ENCODE results near the gene VAC14.

The VAC14 gene

DNA sequence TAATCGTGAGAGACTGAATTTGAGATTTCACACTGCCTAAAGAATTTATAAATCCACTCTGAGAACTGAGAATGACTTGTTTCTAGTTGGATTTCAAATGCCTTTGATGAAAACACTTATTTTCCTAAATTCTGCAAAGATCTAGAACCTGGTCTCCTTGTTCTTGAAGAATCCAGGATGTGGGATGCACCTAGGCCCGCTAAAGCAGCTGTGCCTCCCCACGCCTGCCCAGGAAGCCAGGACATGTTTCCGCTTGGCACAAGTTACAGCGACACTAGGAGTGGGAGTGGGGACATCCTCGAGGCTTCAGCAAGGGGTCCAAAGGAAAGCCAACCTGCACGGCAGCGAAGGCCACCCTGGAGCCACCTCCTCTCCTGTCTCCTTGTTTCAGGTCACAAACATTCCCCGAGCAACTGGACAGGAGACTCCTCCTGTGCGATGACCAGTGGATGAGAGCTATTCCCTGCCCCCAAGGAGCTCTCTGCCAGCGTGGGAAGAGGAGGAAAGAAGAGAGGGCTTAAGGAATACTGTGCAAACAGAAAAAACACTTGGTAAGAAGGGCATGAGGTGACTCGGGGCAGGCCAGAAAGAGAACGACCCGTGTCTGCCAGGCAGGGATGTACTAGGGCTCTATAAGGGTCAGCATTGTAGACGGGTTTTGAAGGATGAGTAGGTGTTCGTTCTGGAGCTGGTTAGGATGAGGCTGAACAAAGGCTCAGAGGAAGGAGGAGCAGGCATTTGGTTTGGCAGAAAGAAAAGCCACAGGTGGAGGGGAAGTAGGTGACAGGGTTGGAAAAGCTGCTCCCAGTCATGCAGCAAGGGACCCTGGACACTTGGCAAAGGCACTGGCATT, 11.1 kb downstream of the VAC14 start:
- H3K27ac ChIP-seq (ENCODE audit: low read depth, low read length) = no peak overlapping the region
- no peaks in the 10 kb centered on the region for H3K27me3 ChIP-seq (ENCODE audit: insufficient read depth, low read length, poor library complexity)
- H3K79me1 ChIP-seq (ENCODE audit: low read length) = peaks cover 30% of the 10 kb centered on the region
- H3K79me2 ChIP-seq (ENCODE audit: control insufficient read depth, insufficient read depth, low read length) = peaks cover 19% of the 10 kb centered on the region
- H2BK15ac ChIP-seq (replicated peaks; ENCODE audit: low read depth) = no peak overlapping the region
- H4K8ac ChIP-seq (ENCODE audit: low read depth, low read length) = no peak overlapping the region
- H3K4me2 ChIP-seq (ENCODE audit: low read length) = no peak overlapping the region
- no peak overlapping the region for H3K23ac ChIP-seq (ENCODE audit: low read length)
- H3K4ac ChIP-seq (ENCODE audit: low read depth, low read length) = no peak overlapping the region
- no peak overlapping the region for H3K4me3 ChIP-seq (ENCODE audit: low read length)
- no CpG with 5 or more reads among the region's 16 CpGs for WGBS (ENCODE audit: extremely low coverage, insufficient coverage, low lambda C conversion rate)
- no peak overlapping the region for H3K56ac ChIP-seq (ENCODE audit: low read length)
- no peak overlapping the region for H2AK5ac ChIP-seq (ENCODE audit: low read length)
- no peak for DNase-seq
- peaks cover 2% of the 10 kb centered on the region for H3K36me3 ChIP-seq (ENCODE audit: control insufficient read depth, insufficient read depth, low read length)
- H2BK5ac ChIP-seq (ENCODE audit: low read length) = no peak overlapping the region
- H3K18ac ChIP-seq (ENCODE audit: low read length) = no peak overlapping the region
- no peak overlapping the region for H3K9ac ChIP-seq (ENCODE audit: low read length)
- H4K5ac ChIP-seq (ENCODE audit: low read length) = no peak overlapping the region
- H3K4me1 ChIP-seq (ENCODE audit: control insufficient read depth, low read depth, low read length) = no peaks in the 10 kb centered on the region
- no peak overlapping the region for H2BK120ac ChIP-seq (ENCODE audit: low read depth, low read length)

DNA sequence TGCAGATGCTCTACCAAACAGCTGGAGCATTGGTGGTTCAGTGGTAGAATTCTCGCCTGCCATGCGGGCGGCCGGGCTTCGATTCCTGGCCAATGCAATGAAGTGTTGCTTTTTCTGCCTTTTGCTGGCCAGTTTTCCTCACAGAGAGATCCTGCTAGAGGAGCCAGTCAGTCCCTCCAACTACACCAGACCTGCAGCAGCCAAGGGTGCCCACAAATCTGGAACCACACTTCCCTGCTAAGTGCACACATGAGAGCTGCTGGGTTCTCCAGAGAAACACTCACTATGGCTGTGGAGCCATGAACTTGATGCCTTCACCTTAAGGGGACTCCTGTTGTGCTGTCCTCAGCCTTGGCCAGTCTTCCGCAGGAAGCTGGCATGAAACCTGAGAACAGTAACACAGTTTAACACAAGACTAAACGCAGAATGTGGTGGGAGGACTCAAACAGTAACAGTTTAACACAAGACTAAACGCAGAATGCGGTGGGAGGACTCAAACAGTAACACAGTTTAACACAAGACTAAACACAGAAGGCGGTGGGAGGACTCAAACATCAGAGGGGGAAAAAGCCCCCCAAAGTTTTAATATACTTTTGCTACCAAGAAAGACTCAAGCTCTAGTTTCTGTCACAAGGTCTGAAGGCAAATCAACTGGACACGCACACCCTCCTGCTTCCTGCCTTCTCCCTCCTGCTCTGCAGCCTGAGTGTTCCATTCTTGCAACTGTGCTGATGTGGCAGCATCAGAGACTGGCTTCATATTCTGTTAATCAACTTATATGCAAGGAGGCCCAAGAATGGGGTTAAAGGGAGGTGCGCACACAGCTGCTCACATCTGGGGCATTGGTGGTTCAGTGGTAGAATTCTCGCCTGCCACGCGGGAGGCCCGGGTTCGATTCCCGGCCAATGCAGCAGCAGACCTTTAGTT, 12.0 kb downstream of the VAC14 start:
- WGBS (ENCODE audit: extremely low coverage, insufficient coverage, low lambda C conversion rate) = no CpG with 5 or more reads among the region's 18 CpGs
- H2AK5ac ChIP-seq (ENCODE audit: low read length) = no peak overlapping the region
- H3K27me3 ChIP-seq (ENCODE audit: insufficient read depth, low read length, poor library complexity) = no peaks in the 10 kb centered on the region
- no peak overlapping the region for H3K23ac ChIP-seq (ENCODE audit: low read length)
- no peak for DNase-seq
- no peak overlapping the region for H3K56ac ChIP-seq (ENCODE audit: low read length)
- H4K8ac ChIP-seq (ENCODE audit: low read depth, low read length) = no peak overlapping the region
- H3K4me3 ChIP-seq (ENCODE audit: low read length) = no peak overlapping the region
- H4K5ac ChIP-seq (ENCODE audit: low read length) = no peak overlapping the region
- H2BK5ac ChIP-seq (ENCODE audit: low read length) = no peak overlapping the region
- no peak overlapping the region for H3K4ac ChIP-seq (ENCODE audit: low read depth, low read length)
- H3K9ac ChIP-seq (ENCODE audit: low read length) = no peak overlapping the region
- no peak overlapping the region for H2BK120ac ChIP-seq (ENCODE audit: low read depth, low read length)
- peaks cover 18% of the 10 kb centered on the region for H3K79me2 ChIP-seq (ENCODE audit: control insufficient read depth, insufficient read depth, low read length)
- no peak overlapping the region for H3K18ac ChIP-seq (ENCODE audit: low read length)
- no peaks in the 10 kb centered on the region for H3K4me1 ChIP-seq (ENCODE audit: control insufficient read depth, low read depth, low read length)
- H2BK15ac ChIP-seq (replicated peaks; ENCODE audit: low read depth) = no peak overlapping the region
- H3K27ac ChIP-seq (ENCODE audit: low read depth, low read length) = no peak overlapping the region
- H3K4me2 ChIP-seq (ENCODE audit: low read length) = no peak overlapping the region
- peaks cover 2% of the 10 kb centered on the region for H3K36me3 ChIP-seq (ENCODE audit: control insufficient read depth, insufficient read depth, low read length)
- H3K79me1 ChIP-seq (ENCODE audit: low read length) = peaks cover 30% of the 10 kb centered on the region

DNA sequence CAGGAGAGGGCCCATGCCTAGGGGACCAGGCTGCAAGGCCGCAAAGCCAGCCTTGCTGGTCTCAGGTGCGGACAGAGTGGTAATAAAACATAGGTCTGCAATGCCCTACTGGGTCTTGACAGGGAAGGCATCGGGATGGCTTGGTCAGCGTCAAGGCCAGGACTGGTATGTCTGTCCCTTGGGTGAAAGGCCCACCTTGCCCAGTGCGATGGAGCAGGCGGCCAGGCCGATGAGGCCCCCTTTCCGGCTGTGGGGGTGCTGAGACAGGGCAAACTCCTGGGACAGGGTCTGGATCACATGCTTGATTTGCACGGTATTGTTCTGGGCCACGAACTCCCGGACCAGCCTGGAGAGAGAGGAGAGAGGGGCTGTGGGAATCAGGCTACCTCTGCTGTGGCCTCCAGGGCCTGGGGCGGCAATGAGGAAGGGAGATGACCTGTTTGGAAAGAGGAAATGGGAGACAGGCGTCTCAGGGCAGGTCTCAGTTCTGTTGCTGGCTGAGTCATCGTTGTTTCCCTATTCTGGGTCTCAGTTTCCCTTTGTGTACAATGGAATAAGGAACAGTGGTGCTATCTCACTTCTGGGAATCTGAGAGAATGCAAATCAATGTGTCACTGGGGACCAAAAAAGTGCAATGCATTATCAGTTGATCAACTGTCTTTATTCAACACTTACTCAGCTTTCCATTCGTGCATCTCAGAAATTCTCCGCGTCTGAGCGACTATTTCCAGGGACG, 14.8 kb downstream of the VAC14 start:
- no peak overlapping the region for H3K56ac ChIP-seq (ENCODE audit: low read length)
- peaks cover 9% of the 10 kb centered on the region for H3K36me3 ChIP-seq (ENCODE audit: control insufficient read depth, insufficient read depth, low read length)
- H4K5ac ChIP-seq (ENCODE audit: low read length) = no peak overlapping the region
- H3K23ac ChIP-seq (ENCODE audit: low read length) = no peak overlapping the region
- no peak for DNase-seq
- H3K79me1 ChIP-seq (ENCODE audit: low read length) = peaks cover 18% of the 10 kb centered on the region
- no peak overlapping the region for H3K4ac ChIP-seq (ENCODE audit: low read depth, low read length)
- H2BK15ac ChIP-seq (replicated peaks; ENCODE audit: low read depth) = no peak overlapping the region
- H3K18ac ChIP-seq (ENCODE audit: low read length) = no peak overlapping the region
- no peak overlapping the region for H4K8ac ChIP-seq (ENCODE audit: low read depth, low read length)
- H2BK5ac ChIP-seq (ENCODE audit: low read length) = no peak overlapping the region
- H3K4me3 ChIP-seq (ENCODE audit: low read length) = no peak overlapping the region
- H3K79me2 ChIP-seq (ENCODE audit: control insufficient read depth, insufficient read depth, low read length) = peaks cover 3% of the 10 kb centered on the region
- no CpG with 5 or more reads among the region's 19 CpGs for WGBS (ENCODE audit: extremely low coverage, insufficient coverage, low lambda C conversion rate)
- no peak overlapping the region for H3K4me2 ChIP-seq (ENCODE audit: low read length)
- H3K27me3 ChIP-seq (ENCODE audit: insufficient read depth, low read length, poor library complexity) = no peaks in the 10 kb centered on the region
- no peak overlapping the region for H2AK5ac ChIP-seq (ENCODE audit: low read length)
- no peaks in the 10 kb centered on the region for H3K4me1 ChIP-seq (ENCODE audit: control insufficient read depth, low read depth, low read length)
- no peak overlapping the region for H3K27ac ChIP-seq (ENCODE audit: low read depth, low read length)
- no peak overlapping the region for H3K9ac ChIP-seq (ENCODE audit: low read length)
- no peak overlapping the region for H2BK120ac ChIP-seq (ENCODE audit: low read depth, low read length)

DNA sequence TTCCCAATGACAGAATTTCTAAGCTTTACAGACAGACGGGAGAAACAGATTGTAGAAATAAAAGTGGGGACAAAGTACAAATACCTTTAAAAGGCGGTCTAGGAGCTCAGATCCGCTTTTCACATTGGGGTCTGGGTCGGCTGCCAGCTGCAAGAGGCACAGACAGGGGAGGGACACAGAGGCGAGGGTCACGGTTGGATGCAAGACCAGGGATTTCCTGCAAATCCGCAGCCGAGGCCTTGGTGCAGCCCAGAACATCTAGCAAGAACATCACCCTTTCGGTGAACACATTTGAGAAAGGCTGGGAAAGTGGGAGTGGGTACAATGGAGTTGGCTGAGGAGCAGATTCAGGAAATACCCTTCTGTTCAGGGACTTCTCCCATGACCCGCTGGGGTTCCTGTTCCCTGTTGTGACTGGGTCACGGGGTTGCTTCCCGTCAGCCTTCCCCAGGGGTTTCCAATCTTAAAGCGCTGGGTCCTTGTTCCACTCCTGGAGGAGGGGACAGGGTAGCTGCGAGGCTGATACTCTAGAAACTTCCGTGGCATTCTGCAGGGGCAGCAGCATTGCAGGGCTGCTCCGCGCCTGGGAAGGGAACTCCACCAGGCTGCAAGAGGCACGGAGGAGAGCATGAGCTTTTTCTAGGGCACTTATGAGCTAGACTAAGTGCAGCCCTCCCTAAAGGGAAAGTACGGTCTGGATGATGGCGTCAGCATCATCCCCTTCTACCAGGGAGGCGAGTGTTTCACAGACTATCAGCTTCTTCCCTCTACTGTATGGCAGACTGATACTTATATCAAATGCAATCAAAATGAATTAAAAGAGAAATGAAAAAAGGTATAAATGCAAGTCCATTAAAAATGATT, 16.0 kb downstream of the VAC14 start:
- H3K23ac ChIP-seq (ENCODE audit: low read length) = no peak overlapping the region
- no peak overlapping the region for H3K4ac ChIP-seq (ENCODE audit: low read depth, low read length)
- no CpG with 5 or more reads among the region's 21 CpGs for WGBS (ENCODE audit: extremely low coverage, insufficient coverage, low lambda C conversion rate)
- H3K27ac ChIP-seq (ENCODE audit: low read depth, low read length) = no peak overlapping the region
- H3K18ac ChIP-seq (ENCODE audit: low read length) = no peak overlapping the region
- DNase-seq = no peak
- no peak overlapping the region for H2AK5ac ChIP-seq (ENCODE audit: low read length)
- H3K36me3 ChIP-seq (ENCODE audit: control insufficient read depth, insufficient read depth, low read length) = peaks cover 9% of the 10 kb centered on the region
- H3K4me1 ChIP-seq (ENCODE audit: control insufficient read depth, low read depth, low read length) = no peaks in the 10 kb centered on the region
- H3K56ac ChIP-seq (ENCODE audit: low read length) = no peak overlapping the region
- no peak overlapping the region for H4K8ac ChIP-seq (ENCODE audit: low read depth, low read length)
- no peak overlapping the region for H3K9ac ChIP-seq (ENCODE audit: low read length)
- H2BK5ac ChIP-seq (ENCODE audit: low read length) = no peak overlapping the region
- H3K4me3 ChIP-seq (ENCODE audit: low read length) = no peak overlapping the region
- H3K79me1 ChIP-seq (ENCODE audit: low read length) = peaks cover 9% of the 10 kb centered on the region
- H3K4me2 ChIP-seq (ENCODE audit: low read length) = no peak overlapping the region
- H3K79me2 ChIP-seq (ENCODE audit: control insufficient read depth, insufficient read depth, low read length) = no peaks in the 10 kb centered on the region
- H4K5ac ChIP-seq (ENCODE audit: low read length) = no peak overlapping the region
- no peaks in the 10 kb centered on the region for H3K27me3 ChIP-seq (ENCODE audit: insufficient read depth, low read length, poor library complexity)
- H2BK15ac ChIP-seq (replicated peaks; ENCODE audit: low read depth) = no peak overlapping the region
- H2BK120ac ChIP-seq (ENCODE audit: low read depth, low read length) = no peak overlapping the region

DNA sequence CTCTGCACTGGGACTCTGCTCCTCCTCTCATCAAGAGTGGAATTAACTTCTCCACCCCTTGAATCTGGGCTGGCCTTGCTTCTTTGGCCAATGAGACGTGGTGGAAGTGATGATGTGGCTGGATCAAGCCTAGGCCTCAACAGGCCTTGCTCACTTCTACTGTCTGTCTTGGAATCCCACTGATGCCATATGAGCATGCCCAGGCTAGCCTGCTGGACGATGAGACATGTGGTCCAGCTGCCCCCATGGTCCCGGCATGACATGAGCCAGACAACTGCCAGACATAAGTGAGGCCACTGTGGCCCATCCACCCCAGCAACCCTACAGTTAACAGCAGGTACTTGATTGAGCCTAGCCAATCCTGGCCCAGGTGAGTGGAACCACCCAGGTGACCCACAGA, 18.7 kb downstream of the VAC14 start:
- WGBS (ENCODE audit: extremely low coverage, insufficient coverage, low lambda C conversion rate) = no CpG with 5 or more reads among the region's 3 CpGs
- Histone ChIP-seq H2BK5ac (ENCODE audit: low read length) (no peak overlapping the region), H3K9ac (ENCODE audit: low read length) (no peak overlapping the region), H3K23ac (ENCODE audit: low read length) (no peak overlapping the region), H3K27ac (ENCODE audit: low read depth, low read length) (no peak overlapping the region), H3K4me2 (ENCODE audit: low read length) (no peak overlapping the region), H4K5ac (ENCODE audit: low read length) (no peak overlapping the region), H3K79me1 (ENCODE audit: low read length) (peaks cover under 1% of the 10 kb centered on the region), H3K27me3 (ENCODE audit: insufficient read depth, low read length, poor library complexity) (no peaks in the 10 kb centered on the region), H3K18ac (ENCODE audit: low read length) (no peak overlapping the region), H2BK120ac (ENCODE audit: low read depth, low read length) (no peak overlapping the region), H3K4me3 (ENCODE audit: low read length) (no peak overlapping the region), H3K56ac (ENCODE audit: low read length) (no peak overlapping the region), H3K4ac (ENCODE audit: low read depth, low read length) (no peak overlapping the region), H3K36me3 (ENCODE audit: control insufficient read depth, insufficient read depth, low read length) (peaks cover 7% of the 10 kb centered on the region), H3K79me2 (ENCODE audit: control insufficient read depth, insufficient read depth, low read length) (no peaks in the 10 kb centered on the region), H4K8ac (ENCODE audit: low read depth, low read length) (no peak overlapping the region), H2AK5ac (ENCODE audit: low read length) (no peak overlapping the region), H2BK15ac (replicated peaks; ENCODE audit: low read depth) (no peak overlapping the region), H3K4me1 (ENCODE audit: control insufficient read depth, low read depth, low read length) (no peaks in the 10 kb centered on the region)
- DNase-seq = no peak

Data from mesendoderm (in vitro differentiated cells).